ENCODE measurements around the gene ENTPD7. TPM values are rescaled to one million over a fixed set of nuclear protein-coding genes. Genes with fewer than 3 reads are reported as not detected.
"Not testable (repeated sequence)": the region's sequence is repeated elsewhere in the genome, so short reads cannot be mapped to it uniquely, and the experiment has no call there.

Gene ENTPD7
- total RNA-seq, 1 donor from 2014 or later = 9.3 TPM

DNA sequence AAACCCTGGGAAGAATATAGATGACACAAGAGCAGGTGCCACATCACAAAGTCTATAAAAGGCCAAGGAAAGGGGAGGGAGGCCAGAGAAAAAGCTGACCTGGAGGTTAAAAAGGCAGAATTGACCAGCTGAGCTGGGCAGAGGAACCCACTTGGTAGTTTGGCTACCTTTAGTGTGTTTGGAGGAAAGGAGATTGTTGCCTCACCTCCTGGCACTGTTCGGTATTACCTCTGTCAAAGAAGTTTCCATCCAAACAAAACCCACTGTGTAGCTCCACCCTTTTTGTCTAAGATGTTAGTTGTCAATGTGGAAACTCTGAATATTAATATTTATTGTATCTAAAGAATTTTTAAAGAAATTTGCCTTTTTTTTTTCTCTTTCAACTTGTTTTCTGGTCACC, 23.4 kb downstream of the ENTPD7 start:
- no peak for DNase-seq (ENCODE audit: low read depth)

DNA sequence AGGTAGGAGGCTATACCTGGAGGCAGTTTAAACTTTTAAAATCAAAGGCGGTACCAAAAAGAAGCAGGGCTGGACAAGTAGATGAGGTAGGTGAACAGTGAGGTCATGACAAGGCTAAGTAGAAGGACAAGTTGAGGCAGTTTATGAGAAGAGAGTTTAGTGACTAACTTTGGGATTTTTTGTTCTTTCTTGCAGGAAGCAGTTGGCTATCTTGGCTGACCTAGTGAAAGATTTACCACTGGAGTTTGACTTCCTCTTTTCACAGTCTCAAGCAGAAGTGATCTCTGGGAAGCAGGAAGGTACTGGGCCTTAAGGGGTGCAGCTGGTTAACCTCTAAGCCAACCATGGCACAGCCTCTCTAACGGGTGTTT, 26.3 kb downstream of the ENTPD7 start:
- no peak for DNase-seq (ENCODE audit: low read depth)

GRCh38 chr10:99689461-99689860, 30.2 kb downstream of the ENTPD7 start:
- DNase-seq (ENCODE audit: low read depth) = no peak

GRCh38 chr10:99693933-99694583, 34.7 kb downstream of the ENTPD7 start:
- no peak for DNase-seq (ENCODE audit: low read depth)

DNA sequence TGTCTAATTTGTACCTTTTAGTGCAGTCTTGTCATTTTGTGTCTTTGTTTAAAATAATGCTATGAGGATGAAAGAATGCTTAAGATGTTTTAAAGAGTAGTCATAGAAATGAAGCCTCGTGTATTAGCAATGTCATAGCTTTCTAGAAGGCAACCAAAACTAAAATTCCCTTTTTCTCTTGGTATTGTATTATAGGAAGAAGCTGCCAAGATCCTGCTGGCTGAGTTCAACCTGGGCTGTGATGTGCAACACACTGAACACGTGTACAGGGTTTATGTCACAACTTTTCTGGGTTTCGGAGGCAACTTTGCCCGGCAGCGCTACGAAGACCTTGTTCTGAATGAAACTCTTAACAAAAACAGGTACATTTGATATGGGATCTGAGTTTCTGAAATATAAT, 36.5 kb downstream of the ENTPD7 start:
- no peak for DNase-seq (ENCODE audit: low read depth)

DNA sequence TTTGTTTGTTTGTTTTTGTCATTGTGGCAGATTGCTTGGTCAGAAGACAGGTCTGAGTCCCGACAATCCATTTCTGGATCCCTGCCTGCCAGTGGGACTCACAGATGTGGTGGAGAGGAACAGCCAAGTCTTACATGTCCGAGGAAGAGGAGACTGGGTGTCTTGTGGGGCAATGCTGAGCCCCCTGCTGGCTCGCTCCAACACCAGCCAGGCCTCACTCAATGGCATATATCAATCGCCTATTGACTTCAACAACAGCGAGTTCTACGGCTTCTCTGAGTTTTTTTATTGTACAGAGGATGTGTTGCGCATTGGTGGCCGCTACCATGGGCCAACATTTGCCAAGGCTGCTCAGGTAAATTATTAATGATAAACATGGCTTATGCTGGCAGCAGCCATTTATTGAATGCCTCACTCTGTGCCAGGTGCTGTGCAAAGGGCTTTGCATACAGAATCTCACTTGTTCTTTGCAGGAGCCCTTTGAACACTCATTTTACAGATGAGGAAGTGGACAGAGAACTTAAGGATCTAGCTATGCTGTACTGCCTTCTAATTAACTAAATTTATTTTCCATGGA, 39.3 kb downstream of the ENTPD7 start:
- DNase-seq (ENCODE audit: low read depth) = no peak

GRCh38 chr10:99700649-99701048, 41.3 kb downstream of the ENTPD7 start:
- peak; percentile 100 for DNase-seq (ENCODE audit: low read depth)

- DNase-seq (ENCODE audit: low read depth) = peak; percentile 43
These were observed 49.2 kb downstream of the ENTPD7 start for GRCh38 chr10:99708428-99709012.

DNA sequence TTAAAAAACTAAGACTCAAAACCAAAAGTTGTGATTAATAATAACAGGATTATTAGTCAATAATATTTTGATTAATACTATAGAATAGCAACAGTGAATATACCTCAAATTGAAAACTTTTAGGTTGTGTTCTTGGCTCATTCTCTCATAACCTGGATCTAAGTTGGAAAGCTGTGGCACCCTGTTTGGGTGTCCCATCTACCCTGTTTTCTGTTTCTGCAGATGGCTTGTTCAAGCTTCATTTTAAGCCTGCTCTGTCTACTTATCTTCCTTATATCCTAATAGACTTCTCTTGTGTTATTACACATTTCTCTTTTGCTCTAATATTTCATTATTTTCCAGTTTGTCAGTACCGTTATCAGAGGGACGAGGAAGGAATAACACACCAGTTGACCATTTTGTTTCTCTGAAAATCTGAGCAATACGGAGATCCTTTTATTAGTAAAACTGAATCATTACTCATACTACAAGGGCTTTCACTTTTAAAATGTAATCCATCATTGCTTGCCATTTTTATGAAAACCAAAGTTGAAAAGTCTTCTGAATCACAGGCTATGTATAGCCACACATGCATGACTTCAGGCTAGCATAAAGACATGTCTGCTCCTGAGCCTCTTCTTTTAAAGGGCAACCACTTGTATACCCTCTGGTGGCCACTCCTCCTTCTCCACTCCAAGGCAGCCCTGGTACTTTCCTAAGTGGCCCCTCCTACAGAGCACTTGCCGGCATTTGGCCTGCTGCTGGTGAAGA, 50.3 kb downstream of the ENTPD7 start:
- peak; percentile 74 for DNase-seq (ENCODE audit: low read depth)

- peak; percentile 71 for DNase-seq (ENCODE audit: low read depth)
These were observed 51.9 kb downstream of the ENTPD7 start for GRCh38 chr10:99711129-99711719.

DNA sequence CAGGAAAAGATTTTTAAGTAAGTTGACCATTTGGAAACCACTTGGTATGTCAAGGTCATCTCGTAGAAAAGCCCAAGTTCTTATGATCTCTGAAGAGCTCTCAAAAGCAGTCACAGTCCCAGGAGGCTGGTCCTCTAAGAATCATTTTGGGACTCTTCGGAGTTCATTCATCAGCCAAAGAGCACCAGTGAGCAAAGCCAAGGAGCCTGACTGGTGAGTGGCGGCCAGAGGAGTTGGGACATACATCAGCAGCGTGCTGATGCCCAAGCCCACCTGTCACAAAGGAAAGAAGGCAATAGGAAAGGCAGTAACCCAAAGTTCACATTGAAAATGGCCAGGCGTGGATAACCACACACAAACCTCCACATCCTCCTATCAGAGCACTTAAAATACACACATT, 55.1 kb downstream of the ENTPD7 start:
- no peak for DNase-seq (ENCODE audit: low read depth)

DNA sequence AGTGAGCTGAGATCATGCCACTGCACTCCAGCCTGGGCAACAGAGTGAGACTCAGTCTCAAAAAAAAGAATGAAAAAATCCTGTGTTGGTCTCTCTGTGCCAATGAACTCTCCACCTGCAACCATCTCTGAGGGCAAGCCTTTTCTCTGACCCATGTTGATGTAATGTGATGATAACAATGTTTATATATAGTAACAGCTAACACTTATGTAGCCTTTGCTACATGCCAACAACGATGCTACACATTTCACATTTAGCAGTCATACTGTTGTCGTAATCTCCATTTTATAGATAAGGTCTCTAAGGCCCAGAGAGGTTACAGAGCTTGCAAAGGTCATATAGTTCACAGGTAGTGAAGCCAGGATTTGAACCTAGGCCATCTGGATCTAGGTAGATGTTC, 61.1 kb downstream of the ENTPD7 start:
- DNase-seq (ENCODE audit: low read depth) = no peak

GRCh38 chr10:99730026-99730425, 70.7 kb downstream of the ENTPD7 start:
- DNase-seq (ENCODE audit: low read depth) = no peak

- DNase-seq (ENCODE audit: low read depth) = no peak
These were observed 72.2 kb downstream of the ENTPD7 start for GRCh38 chr10:99731306-99732032.

DNA sequence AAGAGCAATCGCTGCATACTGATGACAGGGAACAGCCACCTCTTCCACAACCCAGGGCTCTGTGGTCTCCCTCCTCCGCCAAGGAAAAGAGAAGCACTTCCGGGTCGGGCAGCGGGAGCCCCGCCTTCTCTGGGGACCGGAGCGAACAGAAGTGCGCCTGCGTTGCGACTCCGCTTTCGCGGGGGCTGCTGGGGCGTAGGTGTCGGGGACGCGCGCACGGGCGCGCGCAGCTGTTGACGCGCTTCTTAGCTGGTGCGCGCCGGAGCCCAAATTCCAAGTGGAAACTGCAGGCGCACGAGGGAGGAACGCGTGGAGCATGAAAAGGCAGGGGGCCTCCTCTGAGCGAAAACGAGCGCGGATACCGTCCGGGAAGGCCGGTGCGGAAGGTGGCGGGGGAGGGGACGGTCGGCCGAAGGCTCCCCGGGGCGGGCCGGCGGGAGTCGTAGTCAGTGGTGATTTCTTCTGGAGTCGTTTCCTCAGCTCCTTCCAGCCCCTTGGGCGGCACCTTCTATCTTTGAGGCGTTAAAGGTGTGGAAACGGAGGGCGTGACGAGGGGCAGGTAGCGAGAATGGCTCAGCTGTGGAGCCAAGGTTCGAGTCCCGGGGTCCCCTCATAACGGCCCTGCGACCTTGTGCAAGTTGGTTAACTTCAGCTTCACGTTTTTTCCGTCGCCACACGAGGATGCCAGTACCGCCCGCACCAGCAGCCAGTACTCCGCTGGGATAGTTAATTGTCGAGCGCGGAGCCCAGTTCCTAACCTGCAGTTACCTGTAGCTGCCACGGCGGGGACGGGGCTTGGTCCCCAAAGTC, 72.9 kb downstream of the ENTPD7 start, which contains the start of the genes COX15 and CUTC:
Gene COX15 (minus strand): TSS at position 95 of the 810 bp plus-strand sequence. CDS start 78 bp downstream, at position 17.
Gene CUTC (plus strand): TSS at position 202 of the 810 bp plus-strand sequence. CDS start 115 bp downstream, at position 317.
- DNase-seq (ENCODE audit: low read depth) = peak; percentile 96

GRCh38 chr10:99733366-99733765, 74.1 kb downstream of the ENTPD7 start:
- no peak for DNase-seq (ENCODE audit: low read depth)

DNA sequence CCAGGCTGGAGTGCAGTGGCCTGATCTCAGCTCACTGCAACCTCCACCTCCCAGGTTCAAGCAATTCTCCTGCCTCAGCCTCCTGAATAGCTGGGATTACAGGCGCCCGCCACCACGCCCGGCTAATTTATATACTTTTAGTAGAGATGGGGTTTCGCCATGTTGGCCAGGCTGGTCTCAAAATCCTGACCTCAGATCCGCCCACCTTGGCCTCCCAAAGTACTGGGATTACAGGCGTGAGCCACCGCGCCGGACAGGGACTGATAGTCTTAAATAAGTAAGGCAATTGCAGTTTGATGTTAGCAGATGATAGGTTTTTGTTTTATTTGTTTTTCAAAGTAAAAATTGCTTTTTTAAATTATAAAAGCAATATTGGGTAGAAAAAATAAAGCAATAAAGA, 74.8 kb downstream of the ENTPD7 start:
- DNase-seq (ENCODE audit: low read depth) = not testable (repeated sequence)

DNA sequence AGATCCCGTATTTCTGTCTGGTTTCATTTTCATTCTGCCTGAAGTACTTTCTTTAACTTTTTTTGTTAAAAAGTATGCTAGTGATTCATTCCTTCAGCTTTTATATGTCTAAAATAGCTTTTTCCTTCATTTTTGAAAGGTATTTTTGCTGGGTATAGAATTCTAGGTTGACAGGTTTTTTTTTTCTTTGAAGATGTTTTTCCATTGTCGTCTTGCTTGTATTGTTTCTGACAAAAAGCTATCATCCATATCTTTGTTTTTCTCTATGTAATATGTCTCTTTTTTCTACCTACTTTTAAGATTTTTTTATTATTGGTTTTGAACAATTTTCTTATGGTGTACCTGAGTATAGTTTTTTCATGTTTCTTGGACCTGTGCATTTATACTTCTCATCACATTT, 81.0 kb downstream of the ENTPD7 start:
- DNase-seq (ENCODE audit: low read depth) = no peak

DNA sequence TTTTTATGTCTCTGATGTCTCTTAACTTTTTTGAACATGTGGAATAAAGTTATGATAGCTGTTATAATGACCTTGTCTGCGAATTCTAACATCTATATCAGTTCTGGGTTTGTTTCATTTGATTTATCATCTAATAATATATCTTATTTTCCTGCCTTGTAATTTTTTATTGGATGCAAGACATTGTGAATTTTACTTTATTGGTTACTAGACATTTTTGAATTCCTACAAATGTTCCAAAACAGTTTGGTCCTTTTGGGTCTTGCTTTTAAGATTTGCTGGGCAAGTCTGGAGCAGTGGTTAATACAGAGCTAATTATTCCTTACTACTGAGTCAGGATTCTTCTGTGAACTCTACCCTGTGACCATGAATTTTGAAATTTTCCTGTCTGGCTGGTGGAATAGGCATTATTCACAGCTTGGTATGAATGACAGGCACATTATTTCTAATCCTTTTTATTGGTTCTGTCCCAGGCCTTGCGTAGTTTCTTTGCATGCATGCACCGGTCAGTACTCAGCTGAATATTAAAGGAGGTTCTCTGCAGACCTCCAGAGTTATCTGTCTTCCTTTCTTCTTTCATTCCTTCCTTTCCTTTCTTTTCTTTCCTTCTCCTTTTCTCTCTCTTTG, 81.7 kb downstream of the ENTPD7 start:
- no peak for DNase-seq (ENCODE audit: low read depth)

DNA sequence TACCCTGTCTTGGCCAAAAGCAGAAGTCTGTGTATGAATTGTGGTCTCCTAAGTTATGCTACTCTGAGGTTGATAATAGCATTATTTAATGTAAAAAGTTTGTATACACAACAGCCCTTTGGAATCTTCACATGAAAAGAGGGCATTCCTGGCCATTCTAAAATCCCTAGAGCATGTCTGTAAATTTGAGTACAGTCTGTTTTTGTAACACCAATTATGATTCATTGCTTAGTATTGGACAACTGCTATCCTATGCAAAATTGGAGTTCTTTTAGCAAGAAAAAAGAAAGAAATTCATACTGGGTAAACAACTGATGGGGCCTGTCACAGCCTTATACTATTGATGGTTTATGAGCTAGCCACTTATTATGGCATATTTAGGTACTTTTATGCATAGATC, 82.9 kb downstream of the ENTPD7 start:
- no peak for DNase-seq (ENCODE audit: low read depth)
